Chondrocyte (in vitro differentiated cells): Measurements from ENCODE around the gene PLEKHA5. TPM values are rescaled to one million over a fixed set of nuclear protein-coding genes. Genes with fewer than 3 reads are reported as not detected.

Experiments
- DNase-seq: peaks from one replicate; pipeline ENCODE4 v3.0.0; 2021; ENCODE audit warnings: mixed read lengths, low spot score
- H3K27ac Mint-ChIP-seq: one replicate; pipeline ENCODE4 v1.8.0; 2021; ENCODE audit warnings: mild to moderate bottlenecking, moderate library complexity, mixed read lengths; ENCODE audit not compliant: unreplicated experiment
- H3K27me3 Mint-ChIP-seq: 2 replicates; pipeline ENCODE4 v1.8.0; 2021; ENCODE audit warnings: low read depth, mixed read lengths
- H3K36me3 Mint-ChIP-seq: 2 replicates; pipeline ENCODE4 v1.8.0; 2021; ENCODE audit warnings: low read depth, mixed read lengths
- H3K4me1 Mint-ChIP-seq: 2 replicates; pipeline ENCODE4 v1.8.0; 2021; ENCODE audit warnings: low read depth, mild to moderate bottlenecking, mixed read lengths
- H3K4me3 Mint-ChIP-seq: one replicate; pipeline ENCODE4 v1.8.0; 2021; ENCODE audit warnings: mild to moderate bottlenecking, moderate library complexity, mixed read lengths; ENCODE audit not compliant: unreplicated experiment
- H3K9me3 Mint-ChIP-seq: 2 replicates; pipeline ENCODE4 v1.8.0; 2021; ENCODE audit warnings: low read depth, mixed read lengths
- CTCF ChIP-seq: fragments of 200-600 bp; sonication (generic); IDR thresholded peaks from 2 replicates; pipeline ENCODE4 v1.5.0; 2021; ENCODE audit warnings: antibody characterized with exemption, mild to moderate bottlenecking, moderate library complexity
- total RNA-seq: library from RNA; stranded (reverse); gene quantifications from 3 replicates; pipeline ENCODE4 v1.2.1, GENCODE V29; 2021

PLEKHA5 gene
- total RNA-seq, 1 donor from 2014 or later: 8.9 TPM

- Mint-ChIP-seq H3K27me3 (no peaks in the 10 kb centered on the region), H3K27ac (no peak overlapping the region), H3K4me3 (no peak overlapping the region), H3K4me1 (peaks cover 4% of the 10 kb centered on the region), H3K9me3 (no peaks in the 10 kb centered on the region), H3K36me3 (no peaks in the 10 kb centered on the region)
- DNase-seq: no peak
- TF ChIP-seq CTCF: no peak
These were observed 183.1 kb downstream of the PLEKHA5 start for GRCh38 chr12:19312637-19313036.

DNA sequence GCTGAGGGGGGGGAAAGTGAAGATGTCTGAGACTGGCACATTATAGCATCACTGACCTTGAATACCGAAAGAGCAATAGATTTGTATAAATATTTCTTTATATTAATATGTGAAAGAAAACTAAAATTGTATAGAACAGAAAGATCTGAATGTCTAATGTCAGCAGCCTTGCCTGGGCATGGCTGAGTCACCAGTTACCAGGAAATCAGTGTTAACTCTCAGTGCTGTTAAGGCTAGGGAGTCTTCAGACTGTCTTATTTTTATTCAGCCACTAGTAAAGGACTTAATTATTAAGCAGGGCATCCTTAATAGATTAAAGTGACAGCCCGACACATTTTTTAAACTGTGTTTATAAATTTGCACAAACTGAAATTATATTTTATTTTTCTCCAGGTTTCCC lies 186.9 kb downstream of the PLEKHA5 start:
- Mint-ChIP-seq H3K4me3 (no peak overlapping the region), H3K27ac (peak overlapping the region; percentile 29), H3K36me3 (no peaks in the 10 kb centered on the region), H3K9me3 (no peaks in the 10 kb centered on the region), H3K4me1 (peaks cover 4% of the 10 kb centered on the region), H3K27me3 (no peaks in the 10 kb centered on the region)
- TF ChIP-seq CTCF: no peak
- no peak for DNase-seq

- Mint-ChIP-seq H3K9me3 (peaks cover 5% of the 10 kb centered on the region), H3K4me3 (no peak overlapping the region)
These were observed 192.8 kb downstream of the PLEKHA5 start for GRCh38 chr12:19322376-19322775.

GRCh38 chr12:19323805-19324204 lies 194.3 kb downstream of the PLEKHA5 start:
- DNase-seq: no peak
- H3K4me3 Mint-ChIP-seq: no peak overlapping the region
- H3K36me3 Mint-ChIP-seq: peaks cover 4% of the 10 kb centered on the region
- peaks cover 6% of the 10 kb centered on the region for H3K9me3 Mint-ChIP-seq
- H3K27ac Mint-ChIP-seq: no peak overlapping the region
- H3K27me3 Mint-ChIP-seq: no peaks in the 10 kb centered on the region
- H3K4me1 Mint-ChIP-seq: no peaks in the 10 kb centered on the region
- TF ChIP-seq CTCF: no peak

More at GRCh38 chr12:19322376-19322775, 192.8 kb downstream of the PLEKHA5 start:
- no peak for DNase-seq
- no peaks in the 10 kb centered on the region for H3K27me3 Mint-ChIP-seq
- H3K27ac Mint-ChIP-seq: no peak overlapping the region
- no peaks in the 10 kb centered on the region for H3K4me1 Mint-ChIP-seq
- TF ChIP-seq CTCF: no peak
- peaks cover 4% of the 10 kb centered on the region for H3K36me3 Mint-ChIP-seq

DNA sequence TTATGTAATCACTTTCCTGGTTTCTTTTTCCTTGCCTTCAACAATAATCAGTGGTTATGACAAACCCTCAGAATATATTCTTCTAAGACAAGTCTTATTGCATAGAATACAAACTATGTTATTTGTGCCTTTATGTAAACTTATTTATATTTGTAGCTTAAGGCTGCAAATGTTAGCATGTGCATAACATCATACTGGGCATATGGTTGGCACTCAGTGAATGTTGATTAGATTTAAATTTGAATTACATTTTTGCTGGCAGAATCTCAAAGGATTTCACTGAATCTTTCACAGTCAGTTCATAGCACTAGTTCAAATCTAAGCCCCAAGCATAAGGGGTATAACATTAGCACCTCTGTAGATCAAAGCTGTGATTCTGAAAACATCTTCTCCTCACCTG lies 196.6 kb downstream of the PLEKHA5 start:
- peaks cover 4% of the 10 kb centered on the region for H3K36me3 Mint-ChIP-seq
- DNase-seq: no peak
- no peak for TF ChIP-seq CTCF
- peaks cover 6% of the 10 kb centered on the region for H3K9me3 Mint-ChIP-seq
- H3K27me3 Mint-ChIP-seq: no peaks in the 10 kb centered on the region
- H3K4me1 Mint-ChIP-seq: no peaks in the 10 kb centered on the region
- H3K4me3 Mint-ChIP-seq: no peak overlapping the region
- H3K27ac Mint-ChIP-seq: no peak overlapping the region
